Mucosa of descending colon (tissue), 3 donors: Measurements from ENCODE around the gene CCDC17. TPM values are rescaled to one million over a fixed set of nuclear protein-coding genes. Genes with fewer than 3 reads are reported as not detected.

ENCODE experiments used
- ATAC-seq: fragments of 200-7000 bp; cut with Tn5 transposase; one replicate; pipeline ENCODE4 v1.9.1; 2020; ENCODE audit warnings: mild to moderate bottlenecking, moderate library complexity
- DNase-seq, 3 donors: peaks; one replicate each; pipeline ENCODE4 v3.0.0-alpha.2; 2020
- H3K36me3 ChIP-seq: fragments of 200-600 bp; one replicate; pipeline ENCODE4 v1.8.0; 2021; ENCODE audit warnings: low read depth, mild to moderate bottlenecking
- H3K4me1 ChIP-seq: fragments of 200-600 bp; one replicate; pipeline ENCODE4 v1.8.0; 2021; ENCODE audit warnings: low read depth, mild to moderate bottlenecking
- H3K4me3 ChIP-seq: fragments of 200-600 bp; one replicate; pipeline ENCODE4 v1.8.0; 2021; ENCODE audit warnings: mild to moderate bottlenecking
- H3K9me3 ChIP-seq: fragments of 200-600 bp; one replicate; pipeline ENCODE4 v1.8.0; 2021; ENCODE audit warnings: mild to moderate bottlenecking
- CTCF ChIP-seq: fragments of 200-600 bp; IDR thresholded peaks from one replicate; pipeline ENCODE4 v1.8.0; 2022; ENCODE audit warnings: antibody characterized with exemption, mild to moderate bottlenecking
- intact Hi-C, 2 donors: fragments of 100-400 bp; cut with DNase I in 1 of 2; cut with micrococcal nuclease in 1 of 2; formaldehyde crosslinking; loops; one replicate each; pipeline versions ENCODE4 v1.11.0 to v1.11.1; 2022; cut with DNase I, micrococcal nuclease
- total RNA-seq, 3 donors: library from RNA; stranded (reverse); fragmentation: NEBNext Ultra II Directional in 2 of 3; extraction: Animal tissue kit (Norgen Biotek cat#: 25700) in 2 of 3; gene quantifications; one replicate each; pipeline versions ENCODE4 v1.2.1 to v1.2.4, GENCODE V29; 2021 to 2023
- donor health status: DM: no; HTN: no; CAD: no; lungs with moderate emphysema.
- donor health status: DM: no; HTN: no; CAD: no.
- donor health status: DM: no; HTN: yes; CAD: no.

Gene CCDC17
- total RNA-seq, 3 donors from 2014 or later: 4.1 to 6.8 (median 6.0) TPM

- Histone ChIP-seq H3K36me3 (peaks cover 21% of the 10 kb centered on the region), H3K4me1 (no peaks in the 10 kb centered on the region), H3K9me3 (no peaks in the 10 kb centered on the region), H3K4me3 (no peak overlapping the region)
- DNase-seq: no peak
- TF ChIP-seq CTCF: no peak
- ATAC-seq: no peak
- intact Hi-C loops: no loop called here
Observed at GRCh38 chr1:45615885-45616284, 8.0 kb downstream of the CCDC17 start.

- Histone ChIP-seq H3K4me3 (no peak overlapping the region), H3K9me3 (no peaks in the 10 kb centered on the region), H3K36me3 (peaks cover 21% of the 10 kb centered on the region), H3K4me1 (no peaks in the 10 kb centered on the region)
- TF ChIP-seq CTCF: no peak
- intact Hi-C loops: no loop called here
- ATAC-seq (no peak), DNase-seq (no peak)
Observed at GRCh38 chr1:45612941-45613579, 10.8 kb downstream of the CCDC17 start.

- ATAC-seq (no peak), DNase-seq (no peak)
- TF ChIP-seq CTCF: no peak
- H3K4me3 ChIP-seq: no peak overlapping the region
- no peaks in the 10 kb centered on the region for H3K4me1 ChIP-seq
- intact Hi-C loops: no loop called here
- H3K36me3 ChIP-seq: peaks cover 8% of the 10 kb centered on the region
- H3K9me3 ChIP-seq: no peaks in the 10 kb centered on the region
Observed at GRCh38 chr1:45610589-45611226, 13.1 kb downstream of the CCDC17 start.

DNA sequence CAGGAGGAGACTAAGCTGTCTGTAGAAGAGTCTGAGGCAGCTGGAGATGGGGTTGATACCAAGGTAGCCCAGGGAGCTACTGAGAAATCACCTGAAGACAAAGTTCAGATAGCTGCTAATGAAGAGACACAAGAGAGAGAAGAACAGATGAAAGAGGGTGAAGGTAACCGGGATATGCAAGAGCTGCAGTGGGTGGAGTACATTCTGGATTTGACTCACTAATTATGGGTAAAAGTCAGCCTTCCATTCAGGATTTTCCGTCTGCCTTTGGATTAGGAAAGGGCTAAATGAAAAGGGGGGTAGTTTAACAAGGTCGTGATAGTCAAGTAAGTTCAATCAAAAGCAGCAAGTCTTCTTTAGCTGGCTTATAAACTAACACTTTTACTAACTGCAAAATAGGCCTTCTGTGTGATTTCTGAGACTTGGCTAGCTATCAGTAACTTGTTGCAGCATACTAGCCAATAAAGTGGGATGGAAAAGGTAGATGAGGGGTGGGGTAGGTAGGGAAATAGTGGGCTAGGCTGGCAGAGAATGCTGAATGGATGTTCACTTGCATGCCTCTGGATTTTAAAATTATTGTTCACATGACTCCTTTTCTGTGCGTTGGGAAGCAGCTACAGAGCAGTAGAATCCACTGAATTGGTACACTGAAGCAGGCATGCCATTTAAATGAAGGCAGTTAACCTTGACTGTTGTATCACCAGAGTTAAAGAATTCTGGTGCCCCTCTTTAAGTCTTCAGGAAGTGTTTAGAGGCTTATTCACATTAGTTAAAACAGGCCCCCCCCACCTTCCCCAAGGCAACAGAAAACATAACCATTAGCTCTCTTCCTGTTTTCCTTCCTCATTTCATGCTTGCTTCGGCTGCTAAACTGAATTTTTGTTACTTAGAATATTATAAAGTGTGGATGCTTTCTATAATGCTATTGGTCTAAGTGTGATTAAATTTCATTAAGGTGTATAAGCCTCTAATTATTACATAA is 15.4 kb downstream of the CCDC17 start:
- TF ChIP-seq CTCF: no peak
- ATAC-seq (peak; percentile 14), DNase-seq (no peak)
- intact Hi-C loops: no loop called here
- Histone ChIP-seq H3K36me3 (no peaks in the 10 kb centered on the region), H3K4me3 (no peak overlapping the region), H3K9me3 (no peaks in the 10 kb centered on the region), H3K4me1 (no peaks in the 10 kb centered on the region)

DNA sequence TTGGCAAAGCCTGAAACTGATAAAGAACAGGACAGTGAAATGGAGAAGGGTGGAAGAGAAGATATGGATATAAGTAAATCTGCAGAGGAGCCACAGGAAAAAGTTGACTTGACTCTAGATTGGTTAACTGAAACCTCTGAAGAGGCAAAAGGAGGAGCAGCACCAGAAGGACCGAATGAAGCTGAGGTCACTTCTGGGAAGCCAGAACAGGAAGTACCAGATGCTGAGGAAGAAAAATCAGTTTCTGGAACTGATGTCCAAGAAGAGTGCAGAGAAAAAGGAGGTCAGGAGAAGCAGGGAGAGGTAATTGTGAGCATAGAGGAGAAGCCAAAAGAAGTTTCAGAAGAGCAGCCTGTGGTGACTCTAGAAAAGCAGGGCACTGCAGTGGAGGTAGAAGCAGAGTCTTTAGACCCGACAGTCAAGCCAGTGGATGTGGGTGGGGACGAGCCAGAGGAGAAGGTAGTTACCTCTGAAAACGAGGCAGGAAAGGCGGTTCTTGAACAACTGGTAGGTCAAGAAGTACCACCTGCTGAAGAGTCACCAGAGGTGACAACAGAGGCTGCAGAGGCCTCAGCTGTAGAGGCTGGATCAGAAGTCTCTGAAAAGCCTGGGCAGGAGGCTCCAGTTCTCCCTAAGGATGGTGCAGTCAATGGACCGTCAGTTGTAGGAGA is 16.3 kb downstream of the CCDC17 start:
- intact Hi-C loops: no loop called here

More for the DNA sequence above, 16.3 kb downstream of the CCDC17 start:
- DNase-seq: no peak
- Histone ChIP-seq H3K4me3 (no peak overlapping the region), H3K9me3 (no peaks in the 10 kb centered on the region), H3K4me1 (no peaks in the 10 kb centered on the region), H3K36me3 (no peaks in the 10 kb centered on the region)
- TF ChIP-seq CTCF: no peak
- ATAC-seq: no peak
